ENCODE results near the gene KDM4C.

The KDM4C gene

GRCh38 chr9:6843742-6844141 is 86.0 kb downstream of the KDM4C start:
- Mint-ChIP-seq H3K9me3 (no peaks in the 10 kb centered on the region), H3K36me3 (ENCODE audit: low read depth) (peaks cover 3% of the 10 kb centered on the region), H3K27me3 (ENCODE audit: low read depth) (no peaks in the 10 kb centered on the region), H3K4me1 (ENCODE audit: low read depth) (peaks cover 3% of the 10 kb centered on the region), H3K4me3 (no peak overlapping the region), H3K27ac (no peak overlapping the region)

GRCh38 chr9:6844267-6844666 is 86.5 kb downstream of the KDM4C start:
- no peak overlapping the region for H3K4me3 Mint-ChIP-seq
- no peaks in the 10 kb centered on the region for H3K9me3 Mint-ChIP-seq
- H3K27ac Mint-ChIP-seq = no peak overlapping the region
- H3K36me3 Mint-ChIP-seq (ENCODE audit: low read depth) = peaks cover 7% of the 10 kb centered on the region
- H3K4me1 Mint-ChIP-seq (ENCODE audit: low read depth) = peaks cover 3% of the 10 kb centered on the region
- H3K27me3 Mint-ChIP-seq (ENCODE audit: low read depth) = no peaks in the 10 kb centered on the region

- Mint-ChIP-seq H3K27ac (no peak overlapping the region), H3K36me3 (ENCODE audit: low read depth) (peaks cover 13% of the 10 kb centered on the region), H3K27me3 (ENCODE audit: low read depth) (no peaks in the 10 kb centered on the region), H3K9me3 (no peaks in the 10 kb centered on the region), H3K4me3 (no peak overlapping the region), H3K4me1 (ENCODE audit: low read depth) (peaks cover 3% of the 10 kb centered on the region)
Observed at GRCh38 chr9:6845128-6845826, 87.5 kb downstream of the KDM4C start.

GRCh38 chr9:6845880-6846279 is 88.1 kb downstream of the KDM4C start:
- Mint-ChIP-seq H3K27me3 (ENCODE audit: low read depth) (no peaks in the 10 kb centered on the region), H3K27ac (no peak overlapping the region), H3K4me3 (no peak overlapping the region), H3K9me3 (no peaks in the 10 kb centered on the region), H3K4me1 (ENCODE audit: low read depth) (peaks cover 3% of the 10 kb centered on the region), H3K36me3 (ENCODE audit: low read depth) (peaks cover 13% of the 10 kb centered on the region)

- Mint-ChIP-seq H3K36me3 (ENCODE audit: low read depth) (peaks cover 23% of the 10 kb centered on the region), H3K4me1 (ENCODE audit: low read depth) (no peaks in the 10 kb centered on the region), H3K4me3 (no peak overlapping the region), H3K27ac (no peak overlapping the region), H3K27me3 (ENCODE audit: low read depth) (no peaks in the 10 kb centered on the region), H3K9me3 (no peaks in the 10 kb centered on the region)
Observed at GRCh38 chr9:6852243-6852963, 94.6 kb downstream of the KDM4C start.

- Mint-ChIP-seq H3K4me1 (ENCODE audit: low read depth) (no peaks in the 10 kb centered on the region), H3K27ac (no peak overlapping the region), H3K9me3 (no peaks in the 10 kb centered on the region), H3K4me3 (no peak overlapping the region), H3K27me3 (ENCODE audit: low read depth) (no peaks in the 10 kb centered on the region), H3K36me3 (ENCODE audit: low read depth) (peaks cover 17% of the 10 kb centered on the region)
Observed at GRCh38 chr9:6855860-6856259, 98.1 kb downstream of the KDM4C start.

GRCh38 chr9:6864102-6864501 is 106.3 kb downstream of the KDM4C start:
- peaks cover 15% of the 10 kb centered on the region for H3K9me3 Mint-ChIP-seq
- no peak overlapping the region for H3K27ac Mint-ChIP-seq
- H3K36me3 Mint-ChIP-seq (ENCODE audit: low read depth) = peaks cover 32% of the 10 kb centered on the region
- no peak overlapping the region for H3K4me3 Mint-ChIP-seq
- H3K27me3 Mint-ChIP-seq (ENCODE audit: low read depth) = no peaks in the 10 kb centered on the region
- peaks cover 3% of the 10 kb centered on the region for H3K4me1 Mint-ChIP-seq (ENCODE audit: low read depth)

GRCh38 chr9:6869081-6869948 is 111.5 kb downstream of the KDM4C start:
- Mint-ChIP-seq H3K27me3 (ENCODE audit: low read depth) (no peaks in the 10 kb centered on the region), H3K36me3 (ENCODE audit: low read depth) (peaks cover 22% of the 10 kb centered on the region), H3K27ac (no peak overlapping the region), H3K4me3 (no peak overlapping the region), H3K9me3 (peaks cover 5% of the 10 kb centered on the region), H3K4me1 (ENCODE audit: low read depth) (peaks cover 5% of the 10 kb centered on the region)

- Mint-ChIP-seq H3K27ac (no peak overlapping the region), H3K36me3 (ENCODE audit: low read depth) (peaks cover 19% of the 10 kb centered on the region), H3K4me3 (no peak overlapping the region), H3K27me3 (ENCODE audit: low read depth) (no peaks in the 10 kb centered on the region), H3K4me1 (ENCODE audit: low read depth) (peaks cover 6% of the 10 kb centered on the region), H3K9me3 (no peaks in the 10 kb centered on the region)
Observed at GRCh38 chr9:6870149-6870548, 112.4 kb downstream of the KDM4C start.

- Mint-ChIP-seq H3K4me1 (ENCODE audit: low read depth) (peaks cover 10% of the 10 kb centered on the region), H3K36me3 (ENCODE audit: low read depth) (peaks cover 16% of the 10 kb centered on the region), H3K27ac (no peak overlapping the region), H3K4me3 (no peak overlapping the region), H3K9me3 (no peaks in the 10 kb centered on the region), H3K27me3 (ENCODE audit: low read depth) (no peaks in the 10 kb centered on the region)
Observed at GRCh38 chr9:6870650-6871477, 113.1 kb downstream of the KDM4C start.

- H3K27ac Mint-ChIP-seq = no peak overlapping the region
- H3K27me3 Mint-ChIP-seq (ENCODE audit: low read depth) = no peaks in the 10 kb centered on the region
- H3K4me1 Mint-ChIP-seq (ENCODE audit: low read depth) = peaks cover 13% of the 10 kb centered on the region
- H3K36me3 Mint-ChIP-seq (ENCODE audit: low read depth) = peaks cover 10% of the 10 kb centered on the region
- H3K9me3 Mint-ChIP-seq = no peaks in the 10 kb centered on the region
- no peak overlapping the region for H3K4me3 Mint-ChIP-seq
Observed at GRCh38 chr9:6873857-6874256, 116.1 kb downstream of the KDM4C start.

- H3K9me3 Mint-ChIP-seq = no peaks in the 10 kb centered on the region
- H3K27ac Mint-ChIP-seq = no peak overlapping the region
- H3K36me3 Mint-ChIP-seq (ENCODE audit: low read depth) = peaks cover 13% of the 10 kb centered on the region
- no peaks in the 10 kb centered on the region for H3K27me3 Mint-ChIP-seq (ENCODE audit: low read depth)
- peaks cover 13% of the 10 kb centered on the region for H3K4me1 Mint-ChIP-seq (ENCODE audit: low read depth)
- H3K4me3 Mint-ChIP-seq = no peak overlapping the region
Observed at GRCh38 chr9:6876195-6876894, 118.6 kb downstream of the KDM4C start.

GRCh38 chr9:6877671-6878161 is 119.9 kb downstream of the KDM4C start:
- Mint-ChIP-seq H3K27ac (no peak overlapping the region), H3K4me1 (ENCODE audit: low read depth) (peaks cover 13% of the 10 kb centered on the region), H3K4me3 (no peak overlapping the region), H3K27me3 (ENCODE audit: low read depth) (no peaks in the 10 kb centered on the region), H3K36me3 (ENCODE audit: low read depth) (peaks cover 10% of the 10 kb centered on the region), H3K9me3 (no peaks in the 10 kb centered on the region)
